Gastroesophageal sphincter (tissue), 4 donors: ENCODE results near the gene KRT9. TPM values are rescaled to one million over a fixed set of nuclear protein-coding genes. Genes with fewer than 3 reads are reported as not detected.
"Not testable (repeated sequence)": the region's sequence is repeated elsewhere in the genome, so short reads cannot be mapped to it uniquely, and the experiment has no call there.

Experiments
- ATAC-seq: fragments of 150-250 bp; one replicate; pipeline ENCODE4 v1.9.1; 2016; ENCODE audit warnings: mild to moderate bottlenecking, moderate library complexity
- H3K27ac ChIP-seq, 4 donors: fragments of 200-600 bp; sonication (generic) in 3 of 4; 1 replicate in 3 of 4; 2 replicates in 1 of 4; pipeline ENCODE4 v1.5.1; 2016 to 2019
- H3K27me3 ChIP-seq: fragments of 200-600 bp; sonication (generic); one replicate; pipeline ENCODE4 v1.5.1; 2019
- H3K36me3 ChIP-seq, 2 donors: fragments of 200-600 bp; sonication (generic); one replicate each; pipeline ENCODE4 v1.5.1; 2019; ENCODE audit warnings: control low read depth in 1 of 2
- H3K4me1 ChIP-seq, 3 donors: fragments of 200-600 bp; sonication (generic); 1 replicate in 2 of 3; 2 replicates in 1 of 3; pipeline ENCODE4 v1.5.1; 2016 to 2019; ENCODE audit warnings: control low read depth in 2 of 3
- H3K4me3 ChIP-seq, 2 donors: fragments of 200-600 bp; sonication (generic); one replicate each; pipeline ENCODE4 v1.5.1; 2019; ENCODE audit warnings: mild to moderate bottlenecking in 1 of 2, moderate library complexity in 1 of 2
- H3K9me3 ChIP-seq, 3 donors: fragments of 200-600 bp; sonication (generic); one replicate each; pipeline ENCODE4 v1.5.1; 2017 to 2019; ENCODE audit warnings: control low read depth in 2 of 3
- EP300 ChIP-seq: sonication (generic); formaldehyde crosslinking; IDR thresholded peaks from one replicate; pipeline ENCODE4 v1.6.1; 2017; ENCODE audit warnings: antibody characterized with exemption, mild to moderate bottlenecking
- POLR2A ChIP-seq, 2 donors: fragments of 450-650 bp; IDR thresholded peaks; one replicate each; pipeline ENCODE4 v1.6.1; 2017; ENCODE audit warnings: antibody characterized with exemption in 2 of 2, mild to moderate bottlenecking in 2 of 2, moderate library complexity in 1 of 2
- POLR2AphosphoS5 ChIP-seq: sonication (generic); formaldehyde crosslinking; IDR thresholded peaks from one replicate; pipeline ENCODE4 v1.6.1; 2017; ENCODE audit warnings: antibody characterized with exemption
- WGBS, 2 donors: methylation state at CpG; one replicate each; pipeline ENCODE4 v1.1.5; 2018; ENCODE audit warnings: low coverage in 1 of 2; 5-methylcytosine and 5-hydroxymethylcytosine counted together
- total RNA-seq, 4 donors: library from RNA; depleted of rRNA; stranded (reverse); fragments of >200 nt; gene quantifications; one replicate each; pipeline ENCODE4 v1.1.0, GENCODE V29; 2016
- TF ChIP-seq, protein P1 (sequence below), 4 experiments: fragments of 200-600 bp in 2 of 4; fragments of 450-650 bp in 2 of 4; sonication (generic) in 1 of 4; IDR thresholded peaks; one replicate each; pipeline ENCODE4 v1.5.1; 2017 to 2019; ENCODE audit warnings: antibody characterized with exemption in 4 of 4, mild to moderate bottlenecking in 2 of 4, moderate library complexity in 2 of 4

The KRT9 gene, protein sequence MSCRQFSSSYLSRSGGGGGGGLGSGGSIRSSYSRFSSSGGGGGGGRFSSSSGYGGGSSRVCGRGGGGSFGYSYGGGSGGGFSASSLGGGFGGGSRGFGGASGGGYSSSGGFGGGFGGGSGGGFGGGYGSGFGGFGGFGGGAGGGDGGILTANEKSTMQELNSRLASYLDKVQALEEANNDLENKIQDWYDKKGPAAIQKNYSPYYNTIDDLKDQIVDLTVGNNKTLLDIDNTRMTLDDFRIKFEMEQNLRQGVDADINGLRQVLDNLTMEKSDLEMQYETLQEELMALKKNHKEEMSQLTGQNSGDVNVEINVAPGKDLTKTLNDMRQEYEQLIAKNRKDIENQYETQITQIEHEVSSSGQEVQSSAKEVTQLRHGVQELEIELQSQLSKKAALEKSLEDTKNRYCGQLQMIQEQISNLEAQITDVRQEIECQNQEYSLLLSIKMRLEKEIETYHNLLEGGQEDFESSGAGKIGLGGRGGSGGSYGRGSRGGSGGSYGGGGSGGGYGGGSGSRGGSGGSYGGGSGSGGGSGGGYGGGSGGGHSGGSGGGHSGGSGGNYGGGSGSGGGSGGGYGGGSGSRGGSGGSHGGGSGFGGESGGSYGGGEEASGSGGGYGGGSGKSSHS
- not detected for total RNA-seq

DNA sequence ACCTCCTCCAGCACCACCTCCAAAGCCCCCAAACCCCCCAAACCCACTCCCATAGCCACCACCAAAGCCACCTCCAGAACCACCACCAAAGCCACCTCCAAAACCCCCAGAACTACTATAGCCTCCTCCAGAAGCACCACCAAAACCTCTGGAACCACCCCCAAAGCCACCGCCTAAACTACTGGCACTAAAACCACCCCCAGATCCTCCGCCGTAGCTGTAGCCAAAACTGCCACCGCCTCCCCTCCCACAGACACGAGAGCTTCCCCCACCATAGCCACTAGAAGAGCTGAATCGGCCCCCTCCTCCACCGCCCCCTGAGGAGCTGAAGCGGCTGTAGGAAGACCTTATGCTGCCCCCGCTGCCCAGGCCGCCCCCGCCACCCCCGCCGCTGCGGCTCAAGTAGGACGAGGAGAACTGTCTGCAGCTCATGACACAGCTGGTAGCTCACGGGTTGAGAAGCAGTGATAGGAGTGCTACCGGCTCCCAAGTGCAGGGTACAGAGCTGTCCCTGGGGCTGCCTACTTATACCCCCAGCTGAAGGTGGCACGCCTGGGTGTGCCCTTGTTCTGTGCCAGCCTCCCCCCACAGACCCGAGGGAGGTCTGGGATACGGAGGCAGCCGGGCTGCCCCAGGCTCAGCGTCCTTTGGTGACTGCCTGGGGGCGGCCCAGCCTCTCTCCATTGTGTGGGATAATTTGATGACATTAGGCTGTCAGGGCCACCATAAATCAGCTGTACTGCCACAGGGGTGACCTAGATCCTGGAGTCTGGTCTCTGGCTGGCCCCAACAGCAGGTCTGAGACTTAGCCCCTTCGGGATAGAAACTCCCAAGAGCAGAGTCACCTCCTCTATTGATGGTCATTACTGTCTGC lies at the start of gene KRT9:
Gene KRT9, minus strand, starts transcription at position 499 of the 874 bp plus-strand sequence. Its CDS starts 67 bp downstream, at position 432.
- H3K36me3 ChIP-seq, result no peaks in the 10 kb centered on the region
- no peak within 1 kb of the TSS for H3K4me3 ChIP-seq
- no peaks in the 10 kb centered on the region for H3K9me3 ChIP-seq
- H3K27me3 ChIP-seq, result peaks cover 67% of the 10 kb centered on the region
- H3K4me1 ChIP-seq, result no peaks in the 10 kb centered on the region
- no peak for ATAC-seq
- no peak within 1 kb of the TSS for H3K27ac ChIP-seq
- TF ChIP-seq, protein P1, sequence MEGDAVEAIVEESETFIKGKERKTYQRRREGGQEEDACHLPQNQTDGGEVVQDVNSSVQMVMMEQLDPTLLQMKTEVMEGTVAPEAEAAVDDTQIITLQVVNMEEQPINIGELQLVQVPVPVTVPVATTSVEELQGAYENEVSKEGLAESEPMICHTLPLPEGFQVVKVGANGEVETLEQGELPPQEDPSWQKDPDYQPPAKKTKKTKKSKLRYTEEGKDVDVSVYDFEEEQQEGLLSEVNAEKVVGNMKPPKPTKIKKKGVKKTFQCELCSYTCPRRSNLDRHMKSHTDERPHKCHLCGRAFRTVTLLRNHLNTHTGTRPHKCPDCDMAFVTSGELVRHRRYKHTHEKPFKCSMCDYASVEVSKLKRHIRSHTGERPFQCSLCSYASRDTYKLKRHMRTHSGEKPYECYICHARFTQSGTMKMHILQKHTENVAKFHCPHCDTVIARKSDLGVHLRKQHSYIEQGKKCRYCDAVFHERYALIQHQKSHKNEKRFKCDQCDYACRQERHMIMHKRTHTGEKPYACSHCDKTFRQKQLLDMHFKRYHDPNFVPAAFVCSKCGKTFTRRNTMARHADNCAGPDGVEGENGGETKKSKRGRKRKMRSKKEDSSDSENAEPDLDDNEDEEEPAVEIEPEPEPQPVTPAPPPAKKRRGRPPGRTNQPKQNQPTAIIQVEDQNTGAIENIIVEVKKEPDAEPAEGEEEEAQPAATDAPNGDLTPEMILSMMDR (IDR thresholded peaks at IDR 0.05), result no peak
- 83 to 90% methylated on average over 1 to 2 of the region's 24 CpGs for WGBS, 2 donors

DNA sequence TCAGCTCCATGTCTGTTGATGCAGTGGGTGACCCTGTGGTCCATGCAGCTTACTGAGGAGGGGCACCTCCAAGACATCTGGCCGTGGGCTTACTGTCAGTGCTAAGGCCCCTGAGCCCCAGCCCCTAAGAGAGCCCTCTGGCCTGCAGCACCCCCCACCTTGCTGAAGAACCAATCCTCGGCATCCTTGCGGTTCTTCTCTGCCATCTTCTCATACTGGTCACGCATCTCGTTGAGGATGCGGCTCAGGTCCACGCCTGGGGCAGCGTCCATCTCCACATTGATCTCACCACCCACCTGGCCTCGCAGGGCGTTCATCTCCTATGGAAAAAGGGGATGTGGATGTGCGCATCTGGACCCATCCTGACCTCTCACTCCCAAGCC lies 49.6 kb upstream of the KRT9 start:
- H3K4me1 ChIP-seq, H3K36me3 ChIP-seq, H3K9me3 ChIP-seq, H3K27ac ChIP-seq, H3K4me3 ChIP-seq, ATAC-seq: not testable (repeated sequence)
- H3K27me3 ChIP-seq, result peaks cover 43% of the 10 kb centered on the region
- WGBS, 2 donors, result 100% methylated on average over 6 of the region's 11 CpGs; no CpG with 5 or more reads in 1 of the 2 donors

DNA sequence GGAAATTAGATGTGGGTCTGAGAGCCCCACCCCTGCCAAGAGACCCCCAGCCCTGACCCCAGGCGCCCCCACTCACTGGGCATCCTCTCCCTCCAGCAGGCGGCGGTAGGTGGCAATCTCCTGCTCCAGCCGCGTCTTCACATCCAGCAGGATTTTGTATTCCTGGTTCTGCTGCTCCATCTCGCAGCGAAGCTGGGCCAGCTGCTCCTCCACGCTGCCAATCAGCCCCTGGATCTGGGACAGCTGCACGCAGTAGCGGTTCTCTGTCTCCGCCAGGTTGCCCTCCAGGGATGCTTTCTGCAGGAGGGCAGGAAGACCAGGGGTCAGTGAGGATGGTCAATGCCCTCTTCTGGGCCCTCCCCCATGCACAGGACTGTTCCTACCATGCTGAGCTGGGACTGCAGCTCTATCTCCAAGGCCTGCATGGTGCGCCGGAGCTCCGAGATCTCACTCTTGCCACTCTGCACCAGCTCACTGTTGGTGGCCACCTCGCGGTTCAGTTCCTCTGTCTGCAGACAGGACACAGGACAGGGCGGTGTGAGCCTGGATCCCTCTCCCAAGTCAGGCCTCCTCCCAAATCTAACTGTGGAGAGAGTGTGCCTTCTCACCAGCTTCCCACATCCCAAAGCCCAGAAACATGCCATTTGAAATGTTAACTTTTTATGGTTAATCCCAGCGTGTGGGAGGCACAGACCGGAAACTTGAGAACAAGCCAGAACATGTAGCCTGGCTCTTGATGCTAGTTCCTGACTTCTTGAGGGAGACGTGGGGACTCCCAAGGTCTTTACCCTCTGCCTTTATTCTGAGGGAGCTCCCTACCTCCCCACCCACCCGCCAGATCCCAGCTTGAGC lies 49.0 kb upstream of the KRT9 start:
- Histone ChIP-seq H3K4me3 (no peak overlapping the region), H3K9me3 (no peaks in the 10 kb centered on the region), H3K36me3 (no peaks in the 10 kb centered on the region), H3K27ac (no peak overlapping the region), H3K4me1 (no peaks in the 10 kb centered on the region), H3K27me3 (peaks cover 47% of the 10 kb centered on the region)
- 43 to 50% methylated on average over 2 to 3 of the region's 21 CpGs for WGBS, 2 donors
- ATAC-seq, result no peak
- TF ChIP-seq POLR2AphosphoS5 (no peak), EP300 (no peak), POLR2A (IDR thresholded peaks at IDR 0.05) (no peak)
- TF ChIP-seq, protein P1 (IDR thresholded peaks at IDR 0.05), result no peak

DNA sequence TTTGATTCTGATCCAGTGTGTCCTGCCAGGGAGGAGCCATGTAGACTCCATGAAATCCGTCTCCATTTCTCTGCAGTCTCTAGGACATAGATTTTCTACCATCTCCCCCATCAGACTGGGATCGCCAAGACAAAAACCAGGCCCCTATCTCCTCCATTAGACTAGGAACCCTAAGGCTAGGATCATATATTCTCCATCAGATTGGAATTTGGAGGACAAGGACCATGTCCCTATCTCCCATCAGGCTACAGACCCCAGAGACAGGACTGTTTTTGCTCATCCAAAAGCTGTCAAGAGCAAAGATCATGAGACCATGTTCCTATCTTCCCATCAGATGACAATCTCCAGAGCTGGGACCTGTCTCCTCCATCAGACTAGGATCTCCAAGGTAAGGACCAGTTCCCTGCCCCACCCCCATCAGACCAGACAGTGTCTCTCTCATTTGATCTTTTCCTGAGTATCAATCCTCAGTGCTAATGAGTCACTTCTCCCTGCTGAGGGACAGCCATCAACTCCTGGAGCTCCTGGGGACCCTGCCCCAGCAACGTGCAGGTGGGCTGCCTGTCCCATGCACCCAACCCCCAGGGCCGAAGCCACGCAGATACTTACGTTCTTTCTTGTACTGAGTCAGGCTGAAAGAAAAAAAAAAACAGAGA lies 48.2 kb upstream of the KRT9 start:
- H3K27ac ChIP-seq, H3K4me3 ChIP-seq, H3K9me3 ChIP-seq, H3K36me3 ChIP-seq, ATAC-seq, H3K4me1 ChIP-seq: not testable (repeated sequence)
- H3K27me3 ChIP-seq, result peaks cover 54% of the 10 kb centered on the region
- 60 to 100% methylated on average over 1 of the region's 6 CpGs for WGBS, 2 donors

DNA sequence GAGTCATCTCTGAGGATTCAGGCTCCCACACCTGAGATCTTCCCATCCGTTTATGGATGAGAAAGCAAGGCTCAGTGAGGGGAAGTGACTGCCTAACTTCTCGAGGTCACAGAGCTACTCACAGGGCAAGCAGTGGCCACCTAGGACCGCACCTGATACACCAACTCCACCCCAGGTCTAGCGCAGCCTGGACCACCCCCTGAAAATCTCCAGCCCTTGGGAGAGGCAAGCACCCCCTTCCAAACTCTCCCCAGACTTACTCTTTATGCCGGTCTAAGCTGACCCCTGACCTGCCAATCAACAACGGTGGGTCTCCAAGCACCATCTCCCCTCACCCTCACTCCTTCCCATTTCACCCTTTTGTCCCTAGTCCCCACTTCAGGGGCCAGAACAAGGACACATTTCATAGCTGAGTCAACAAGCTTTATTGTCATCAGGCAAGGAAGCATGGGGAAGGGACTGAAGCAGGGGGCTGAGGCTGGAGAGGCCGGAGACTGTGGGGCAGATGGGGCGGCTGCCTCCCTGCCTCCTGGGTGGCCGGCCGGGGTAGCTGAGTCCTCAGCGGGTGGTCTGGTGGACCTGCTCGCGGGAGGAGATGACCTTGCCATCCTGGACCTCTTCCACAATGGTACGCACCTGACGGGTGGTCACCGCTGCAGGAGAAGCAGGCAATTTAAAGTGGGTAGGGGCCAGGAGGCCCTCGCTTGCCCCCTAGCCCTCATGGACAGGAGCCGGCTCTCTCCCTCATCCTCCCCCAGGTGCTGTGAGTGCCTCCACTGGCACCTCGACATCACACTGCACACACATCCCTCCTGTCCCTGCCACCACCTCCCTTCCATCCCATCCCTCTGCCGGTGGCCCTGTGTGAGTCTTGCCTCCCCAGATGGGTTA lies 47.4 kb upstream of the KRT9 start:
- 60 to 80% methylated on average over 1 of the region's 20 CpGs for WGBS, 2 donors
- no peak overlapping the region for H3K27ac ChIP-seq
- H3K27me3 ChIP-seq, result peaks cover 49% of the 10 kb centered on the region
- no peaks in the 10 kb centered on the region for H3K36me3 ChIP-seq
- no peaks in the 10 kb centered on the region for H3K4me1 ChIP-seq
- H3K9me3 ChIP-seq, result no peaks in the 10 kb centered on the region
- no peak overlapping the region for H3K4me3 ChIP-seq
- ATAC-seq, result no peak
- TF ChIP-seq EP300 (no peak), POLR2A (IDR thresholded peaks at IDR 0.05) (no peak), POLR2AphosphoS5 (no peak)
- TF ChIP-seq, protein P1 (IDR thresholded peaks at IDR 0.05), result no peak
